Smooth muscle cell (in vitro differentiated cells): Measurements from ENCODE around the gene LPIN3. TPM values are rescaled to one million over a fixed set of nuclear protein-coding genes. Genes with fewer than 3 reads are reported as not detected.

Experiments
- DNase-seq: peaks from one replicate; lab custom pipeline; 2025; ENCODE audit not compliant: unreplicated experiment; lab: John Stamatoyannopoulos, UW
- H2AFZ ChIP-seq: fragments of 200-600 bp; sonication (generic); 2 replicates; pipeline ENCODE4 v1.6.0; 2016; ENCODE audit warnings: antibody characterized with exemption, low read depth, mild to moderate bottlenecking
- H3F3A ChIP-seq: fragments of 200-600 bp; sonication (generic); 2 replicates; pipeline ENCODE4 v1.6.0; 2017; ENCODE audit warnings: antibody characterized with exemption, low read depth
- H3K27ac ChIP-seq: fragments of 200-600 bp; sonication (generic); 2 replicates; pipeline ENCODE4 v1.5.1; 2016; ENCODE audit warnings: low read depth, mild to moderate bottlenecking
- H3K27me3 ChIP-seq: fragments of 200-600 bp; sonication (generic); 2 replicates; pipeline ENCODE4 v1.6.1; 2016; ENCODE audit warnings: low read depth, mild to moderate bottlenecking
- H3K36me3 ChIP-seq: fragments of 200-600 bp; sonication (generic); 2 replicates; pipeline ENCODE4 v1.5.1; 2016; ENCODE audit warnings: low read depth
- H3K4me1 ChIP-seq: fragments of 200-600 bp; sonication (generic); 2 replicates; pipeline ENCODE4 v1.5.1; 2016; ENCODE audit warnings: low read depth
- H3K4me2 ChIP-seq: fragments of 200-600 bp; sonication (generic); 2 replicates; pipeline ENCODE4 v1.6.0; 2016; ENCODE audit warnings: mild to moderate bottlenecking
- H3K4me3 ChIP-seq: fragments of 200-600 bp; sonication (generic); 2 replicates; pipeline ENCODE4 v1.5.1; 2016; ENCODE audit warnings: mild to moderate bottlenecking
- H3K79me2 ChIP-seq: fragments of 200-600 bp; sonication (generic); 2 replicates; pipeline ENCODE4 v1.6.0; 2016; ENCODE audit warnings: low read depth, mild to moderate bottlenecking
- H3K9ac ChIP-seq: fragments of 200-600 bp; sonication (generic); 2 replicates; pipeline ENCODE4 v1.6.0; 2016; ENCODE audit warnings: low read depth
- H3K9me3 ChIP-seq: fragments of 200-600 bp; sonication (generic); replicated peaks from 2 replicates; pipeline ENCODE4 v1.5.1; 2016; ENCODE audit warnings: low read depth
- H4K20me1 ChIP-seq: fragments of 200-600 bp; sonication (generic); 2 replicates; pipeline ENCODE4 v1.6.0; 2016; ENCODE audit warnings: low read depth
- CTCF ChIP-seq: fragments of 200-600 bp; sonication (generic); IDR thresholded peaks from 2 replicates; pipeline ENCODE4 v1.5.1; 2017; ENCODE audit warnings: borderline replicate concordance, mild to moderate bottlenecking, antibody characterized with exemption; ENCODE audit not compliant: insufficient read depth, poor library complexity, severe bottlenecking
- WGBS: methylation state at CpG from one replicate; pipeline ENCODE4 v1.1.7; 2016; ENCODE audit warnings: low lambda C conversion rate; 5-methylcytosine and 5-hydroxymethylcytosine counted together
- polyA plus RNA-seq: library from polyadenylated mRNA; unstranded; fragments of >200 nt; fragmentation: Nextera tagmentation; extraction: Ambion mirVana; gene quantifications from 2 replicates; pipeline ENCODE4 v1.2.1, GENCODE V29; 2016
- total RNA-seq: library from RNA; depleted of rRNA; stranded (reverse); fragments of >200 nt; gene quantifications from 2 replicates; pipeline ENCODE4 v1.2.3, GENCODE V29; 2014

The LPIN3 gene
- total and polyA plus RNA-seq, 2 experiments from 2014 or later, result 6.9 to 12.5 TPM

DNA sequence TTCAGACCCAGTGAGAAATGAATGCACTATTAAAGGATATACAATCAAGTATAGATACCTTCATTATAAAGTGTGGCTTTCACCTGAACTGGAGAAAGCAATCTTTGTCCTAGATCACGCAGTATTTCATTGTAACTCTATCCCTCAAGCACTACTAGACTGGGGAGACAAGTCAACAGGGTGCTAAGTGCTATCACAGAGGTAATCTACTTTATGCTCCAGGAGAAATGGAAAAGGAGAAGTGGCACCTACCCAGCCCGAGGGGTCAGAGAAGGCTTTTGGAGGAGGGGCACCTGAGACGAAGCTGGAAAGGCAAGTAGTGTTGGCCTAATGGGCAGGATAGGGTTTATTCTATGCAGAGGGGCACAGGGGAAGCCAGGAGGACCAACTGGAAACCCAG is 40.2 kb upstream of the LPIN3 start:
- Histone ChIP-seq H3K4me2 (no peak overlapping the region), H3K79me2 (peaks cover 29% of the 10 kb centered on the region), H3K27ac (no peak overlapping the region), H3K4me3 (no peak overlapping the region), H4K20me1 (peaks cover 71% of the 10 kb centered on the region), H2AFZ (no peak overlapping the region), H3F3A (no peaks in the 10 kb centered on the region), H3K9ac (no peak overlapping the region), H3K4me1 (no peaks in the 10 kb centered on the region), H3K36me3 (no peaks in the 10 kb centered on the region), H3K9me3 (no peaks in the 10 kb centered on the region), H3K27me3 (no peaks in the 10 kb centered on the region)
- 86% methylated on average over 3 of the region's 3 CpGs for whole genome bisulfite sequencing
- DNase-seq, result no peak
- TF ChIP-seq CTCF, result no peak

- TF ChIP-seq CTCF, result no peak
- Histone ChIP-seq H3K4me2 (no peak overlapping the region), H3K27me3 (no peaks in the 10 kb centered on the region), H3K4me1 (no peaks in the 10 kb centered on the region), H4K20me1 (peaks cover 66% of the 10 kb centered on the region), H3K9ac (no peak overlapping the region), H3K27ac (no peak overlapping the region), H3K36me3 (no peaks in the 10 kb centered on the region), H3K4me3 (no peak overlapping the region), H3K79me2 (peaks cover 29% of the 10 kb centered on the region), H3F3A (no peaks in the 10 kb centered on the region), H2AFZ (no peak overlapping the region), H3K9me3 (no peaks in the 10 kb centered on the region)
- 62% methylated on average over 4 of the region's 4 CpGs for WGBS
- DNase-seq, result no peak
These were observed 39.7 kb upstream of the LPIN3 start for GRCh38 chr20:41300886-41301285.

GRCh38 chr20:41304002-41304401 is 36.6 kb upstream of the LPIN3 start:
- no peaks in the 10 kb centered on the region for H3K27me3 ChIP-seq
- H3K27ac ChIP-seq, result no peak overlapping the region
- no peak overlapping the region for H3K9ac ChIP-seq
- H3F3A ChIP-seq, result no peaks in the 10 kb centered on the region
- TF ChIP-seq CTCF, result no peak
- no peaks in the 10 kb centered on the region for H3K9me3 ChIP-seq
- H3K4me3 ChIP-seq, result no peak overlapping the region
- no peaks in the 10 kb centered on the region for H3K36me3 ChIP-seq
- no peak for DNase-seq
- H3K4me2 ChIP-seq, result no peak overlapping the region
- no peak overlapping the region for H2AFZ ChIP-seq
- H4K20me1 ChIP-seq, result peaks cover 55% of the 10 kb centered on the region
- H3K4me1 ChIP-seq, result peaks cover 7% of the 10 kb centered on the region
- WGBS, result 72% methylated on average over 1 of the region's 1 CpG
- peaks cover 33% of the 10 kb centered on the region for H3K79me2 ChIP-seq

DNA sequence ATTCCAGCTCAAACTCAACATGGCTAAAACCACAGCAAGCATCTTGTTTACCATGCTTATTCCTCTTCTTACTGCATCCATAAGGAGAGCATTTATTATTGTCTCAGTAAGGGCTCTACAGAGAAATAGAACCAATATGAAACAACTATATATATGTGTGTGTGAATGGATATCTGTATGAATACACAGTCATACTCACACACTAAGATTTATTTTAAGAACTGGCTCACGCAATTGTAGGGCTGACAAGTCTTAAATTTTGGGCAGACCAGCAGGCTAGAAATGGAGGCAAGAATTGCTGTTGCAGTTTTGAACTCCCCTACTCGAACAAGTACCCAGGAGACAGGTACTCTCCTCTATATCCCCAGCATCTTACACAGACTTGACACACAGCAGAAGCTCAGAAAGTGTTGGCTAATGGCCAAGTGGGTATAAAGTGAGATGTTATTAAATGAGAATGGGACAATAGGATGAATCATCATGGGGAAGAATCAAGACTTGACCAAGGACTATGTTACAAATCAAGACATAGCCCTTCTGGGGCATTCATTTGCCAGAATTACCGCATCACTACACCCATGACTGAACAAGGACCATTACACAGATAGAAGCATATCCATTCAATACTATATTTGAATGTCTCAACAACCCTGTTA is 36.1 kb upstream of the LPIN3 start:
- H2AFZ ChIP-seq, result no peak overlapping the region
- 93% methylated on average over 3 of the region's 3 CpGs for WGBS
- no peak for DNase-seq
- peaks cover 36% of the 10 kb centered on the region for H3K79me2 ChIP-seq
- TF ChIP-seq CTCF, result no peak
- no peaks in the 10 kb centered on the region for H3K9me3 ChIP-seq
- H3K4me1 ChIP-seq, result peaks cover 7% of the 10 kb centered on the region
- H3K9ac ChIP-seq, result no peak overlapping the region
- no peak overlapping the region for H3K4me2 ChIP-seq
- H3K27me3 ChIP-seq, result no peaks in the 10 kb centered on the region
- H3K4me3 ChIP-seq, result no peak overlapping the region
- H3K36me3 ChIP-seq, result no peaks in the 10 kb centered on the region
- peaks cover 53% of the 10 kb centered on the region for H4K20me1 ChIP-seq
- peaks cover 5% of the 10 kb centered on the region for H3F3A ChIP-seq
- no peak overlapping the region for H3K27ac ChIP-seq
